H9 (cell line): ENCODE results near the gene MAPKAPK3. TPM values are rescaled to one million over a fixed set of nuclear protein-coding genes. Genes with fewer than 3 reads are reported as not detected.

Experiments
- DNase-seq: peaks from one replicate; pipeline ENCODE4 v3.0.0-alpha.2; 2017
- H2AFZ ChIP-seq: one replicate; pipeline ENCODE4 v1.6.1; 2013; ENCODE audit warnings: mild to moderate bottlenecking, low read length, control low read depth, moderate library complexity
- H2AK5ac ChIP-seq: 2 replicates; pipeline ENCODE4 v1.6.1; 2013; ENCODE audit warnings: low read length, control low read depth, mixed read lengths; ENCODE audit not compliant: insufficient read length
- H2BK120ac ChIP-seq: one replicate; pipeline ENCODE4 v1.6.1; 2013; ENCODE audit warnings: low read depth, mild to moderate bottlenecking, low read length, control low read depth, inconsistent platforms; ENCODE audit not compliant: poor library complexity, severe bottlenecking
- H2BK12ac ChIP-seq: 2 replicates; pipeline ENCODE4 v1.6.1; 2013; ENCODE audit warnings: low read length, control low read depth, mixed read lengths, low read depth; ENCODE audit not compliant: insufficient read length
- H2BK15ac ChIP-seq: 2 replicates; pipeline ENCODE4 v1.6.1; 2013; ENCODE audit warnings: low read depth, low read length, control low read depth
- H2BK20ac ChIP-seq: one replicate; pipeline ENCODE4 v1.6.1; 2013; ENCODE audit warnings: low read depth, mild to moderate bottlenecking, low read length, control low read depth, inconsistent platforms; ENCODE audit not compliant: poor library complexity, severe bottlenecking
- H2BK5ac ChIP-seq: 2 replicates; pipeline ENCODE4 v1.6.1; 2013; ENCODE audit warnings: low read length, control low read depth, mixed read lengths; ENCODE audit not compliant: insufficient read length
- H3K14ac ChIP-seq: 2 replicates; pipeline ENCODE4 v1.6.1; 2013; ENCODE audit warnings: low read length, control low read depth; ENCODE audit not compliant: insufficient read depth
- H3K18ac ChIP-seq: 2 replicates; pipeline ENCODE4 v1.6.1; 2013; ENCODE audit warnings: low read depth, mild to moderate bottlenecking, mixed read lengths, low read length, control low read depth; ENCODE audit not compliant: insufficient read length
- H3K23ac ChIP-seq: 2 replicates; pipeline ENCODE4 v1.6.1; 2013; ENCODE audit warnings: low read length, control low read depth, mixed read lengths, low read depth; ENCODE audit not compliant: insufficient read length
- H3K23me2 ChIP-seq: 2 replicates; pipeline ENCODE4 v1.6.1; 2013; ENCODE audit warnings: low read depth, mild to moderate bottlenecking, mixed read lengths, low read length, control low read depth; ENCODE audit not compliant: insufficient read length, poor library complexity, severe bottlenecking
- H3K27ac ChIP-seq: 2 replicates; pipeline ENCODE4 v1.5.1; 2013; ENCODE audit warnings: low read length, control low read depth, mixed read lengths, low read depth; ENCODE audit not compliant: insufficient read length
- H3K27me3 ChIP-seq: 2 replicates; pipeline ENCODE4 v1.6.1; 2013; ENCODE audit warnings: low read length, control low read depth, inconsistent platforms; ENCODE audit not compliant: insufficient read depth
- H3K4ac ChIP-seq: 2 replicates; pipeline ENCODE4 v1.6.1; 2013; ENCODE audit warnings: low read depth, mild to moderate bottlenecking, control low read depth, inconsistent platforms, low read length, moderate library complexity
- H3K4me1 ChIP-seq: 2 replicates; pipeline ENCODE4 v1.6.1; 2013; ENCODE audit warnings: low read length, control low read depth, inconsistent platforms; ENCODE audit not compliant: insufficient read depth
- H3K4me2 ChIP-seq: 2 replicates; pipeline ENCODE4 v1.6.1; 2013; ENCODE audit warnings: low read length, control low read depth, mixed read lengths; ENCODE audit not compliant: insufficient read length, insufficient read depth
- H3K56ac ChIP-seq: 2 replicates; pipeline ENCODE4 v1.6.1; 2013; ENCODE audit warnings: low read depth, mild to moderate bottlenecking, mixed read lengths, low read length, control low read depth; ENCODE audit not compliant: insufficient read length
- H3K79me1 ChIP-seq: 2 replicates; pipeline ENCODE4 v1.6.1; 2013; ENCODE audit warnings: low read depth, mild to moderate bottlenecking, moderate library complexity, low read length, control low read depth, inconsistent platforms; ENCODE audit not compliant: insufficient read depth, poor library complexity, severe bottlenecking
- H3K79me2 ChIP-seq: 2 replicates; pipeline ENCODE4 v1.6.1; 2013; ENCODE audit warnings: low read length, control low read depth, inconsistent platforms; ENCODE audit not compliant: insufficient read depth
- H3K9ac ChIP-seq: 2 replicates; pipeline ENCODE4 v1.6.1; 2013; ENCODE audit warnings: low read length, control low read depth, mixed read lengths; ENCODE audit not compliant: insufficient read length; ENCODE audit errors: extremely low read depth
- H3K9me3 ChIP-seq: one replicate; pipeline ENCODE4 v1.6.1; 2013; ENCODE audit warnings: low read depth, low read length, inconsistent platforms; ENCODE audit not compliant: control insufficient read depth
- H3T11ph ChIP-seq: one replicate; pipeline ENCODE4 v1.6.1; 2013; ENCODE audit warnings: mild to moderate bottlenecking, low read length, control low read depth, inconsistent platforms
- H4K20me1 ChIP-seq: one replicate; pipeline ENCODE4 v1.6.1; 2013; ENCODE audit not compliant: control insufficient read depth, insufficient read length, insufficient read depth
- H4K5ac ChIP-seq: 2 replicates; pipeline ENCODE4 v1.6.1; 2013; ENCODE audit warnings: low read depth, mild to moderate bottlenecking, mixed read lengths, low read length, control low read depth; ENCODE audit not compliant: insufficient read length
- H4K8ac ChIP-seq: replicated peaks from 2 replicates; pipeline ENCODE4 v1.6.1; 2013; ENCODE audit warnings: low read length, control low read depth, mixed read lengths, low read depth; ENCODE audit not compliant: insufficient read length
- H4K91ac ChIP-seq: 2 replicates; pipeline ENCODE4 v1.6.1; 2013; ENCODE audit warnings: low read depth, mild to moderate bottlenecking, moderate library complexity, mixed read lengths, low read length, control low read depth; ENCODE audit not compliant: insufficient read length
- H3K27ac Mint-ChIP-seq, 3 experiments: 2 replicates in 2 of 3; 3 replicates in 1 of 3; pipeline ENCODE4 v1.8.0; 2020 to 2021; ENCODE audit warnings: mixed read lengths in 3 of 3, mild to moderate bottlenecking in 1 of 3, moderate library complexity in 1 of 3
- H3K27me3 Mint-ChIP-seq: 2 replicates; pipeline ENCODE4 v1.8.0; 2021; ENCODE audit warnings: low read depth, mild to moderate bottlenecking, moderate library complexity, mixed read lengths
- H3K36me3 Mint-ChIP-seq, 3 experiments: 2 replicates in 2 of 3; 3 replicates in 1 of 3; pipeline ENCODE4 v1.8.0; 2020 to 2021; ENCODE audit warnings: low read depth in 3 of 3, mixed read lengths in 3 of 3; ENCODE audit not compliant: insufficient read depth in 1 of 3
- H3K4me1 Mint-ChIP-seq, 2 experiments: 2 replicates each; pipeline ENCODE4 v1.8.0; 2020; ENCODE audit warnings: mixed read lengths in 2 of 2
- H3K4me3 Mint-ChIP-seq, 2 experiments: 2 replicates in 1 of 2; 3 replicates in 1 of 2; pipeline ENCODE4 v1.8.0; 2020 to 2021; ENCODE audit warnings: mild to moderate bottlenecking in 2 of 2, mixed read lengths in 2 of 2, moderate library complexity in 1 of 2
- H3K9me3 Mint-ChIP-seq, 2 experiments: 2 replicates in 1 of 2; 3 replicates in 1 of 2; pipeline ENCODE4 v1.8.0; 2020; ENCODE audit warnings: mild to moderate bottlenecking in 2 of 2, mixed read lengths in 2 of 2, moderate library complexity in 1 of 2
- WGBS: extraction: QIAGEN DNeasy Blood & Tissue Kit; methylation state at CpG from one replicate; pipeline ENCODE4 v1.1.7; 2013; ENCODE audit warnings: missing lambda C conversion rate, low lambda C conversion rate, mixed read lengths; ENCODE audit not compliant: insufficient read length; ENCODE audit errors: extremely low coverage; 5-methylcytosine and 5-hydroxymethylcytosine counted together
- total RNA-seq: library from RNA; stranded (reverse); gene quantifications from 2 replicates; pipeline ENCODE4 v1.2.1, GENCODE V29; 2021
- TF ChIP-seq, protein P1 (sequence below): fragments of 200-600 bp; sonication (generic); conservative IDR thresholded peaks from 3 replicates; pipeline ENCODE4 v1.8.0; 2021; ENCODE audit warnings: antibody characterized with exemption, mild to moderate bottlenecking

Gene MAPKAPK3
- total RNA-seq, 1 experiment from 2014 or later, result 57.9 TPM

DNA sequence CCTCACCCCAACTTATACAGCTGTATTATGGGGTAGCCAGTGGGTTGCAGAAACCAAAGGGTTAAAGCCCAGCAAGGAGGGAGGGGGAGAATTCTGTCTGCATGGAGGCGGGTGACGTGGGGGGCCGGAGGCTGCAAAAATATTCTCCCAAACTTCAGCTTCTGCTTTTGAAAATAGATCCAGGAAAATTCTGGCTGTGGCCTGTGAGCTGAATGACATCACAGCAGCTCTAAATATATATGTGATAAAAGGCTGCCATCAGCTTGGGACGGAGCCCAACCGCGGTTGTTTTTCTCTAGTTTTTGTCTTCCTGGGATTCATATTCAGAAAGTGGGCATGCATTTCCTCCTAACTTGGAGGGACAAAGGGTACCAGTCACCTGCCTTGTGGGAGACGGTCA lies 27.6 kb downstream of the MAPKAPK3 start:
- H3K4ac ChIP-seq, result no peak overlapping the region
- no peak overlapping the region for H3K56ac ChIP-seq
- H2AFZ ChIP-seq, result no peak overlapping the region
- no peaks in the 10 kb centered on the region for H3K9me3 ChIP-seq
- H2BK12ac ChIP-seq, result no peak overlapping the region
- no peak for DNase-seq
- TF ChIP-seq, protein P1, sequence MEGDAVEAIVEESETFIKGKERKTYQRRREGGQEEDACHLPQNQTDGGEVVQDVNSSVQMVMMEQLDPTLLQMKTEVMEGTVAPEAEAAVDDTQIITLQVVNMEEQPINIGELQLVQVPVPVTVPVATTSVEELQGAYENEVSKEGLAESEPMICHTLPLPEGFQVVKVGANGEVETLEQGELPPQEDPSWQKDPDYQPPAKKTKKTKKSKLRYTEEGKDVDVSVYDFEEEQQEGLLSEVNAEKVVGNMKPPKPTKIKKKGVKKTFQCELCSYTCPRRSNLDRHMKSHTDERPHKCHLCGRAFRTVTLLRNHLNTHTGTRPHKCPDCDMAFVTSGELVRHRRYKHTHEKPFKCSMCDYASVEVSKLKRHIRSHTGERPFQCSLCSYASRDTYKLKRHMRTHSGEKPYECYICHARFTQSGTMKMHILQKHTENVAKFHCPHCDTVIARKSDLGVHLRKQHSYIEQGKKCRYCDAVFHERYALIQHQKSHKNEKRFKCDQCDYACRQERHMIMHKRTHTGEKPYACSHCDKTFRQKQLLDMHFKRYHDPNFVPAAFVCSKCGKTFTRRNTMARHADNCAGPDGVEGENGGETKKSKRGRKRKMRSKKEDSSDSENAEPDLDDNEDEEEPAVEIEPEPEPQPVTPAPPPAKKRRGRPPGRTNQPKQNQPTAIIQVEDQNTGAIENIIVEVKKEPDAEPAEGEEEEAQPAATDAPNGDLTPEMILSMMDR, result no peak
- no peak overlapping the region for H2BK5ac ChIP-seq
- H3K79me1 ChIP-seq, result no peaks in the 10 kb centered on the region
- Mint-ChIP-seq H3K27me3 (no peaks in the 10 kb centered on the region), H3K4me1 (peaks cover 24 to 26% of the 10 kb centered on the region in 2 experiments), H3K4me3 (no peak overlapping the region), H3K9me3 (no peaks in the 10 kb centered on the region), H3K36me3 (peaks cover 10 to 37% (median 31%) of the 10 kb centered on the region in 3 experiments; a peak in 6 of 7 replicates), H3K27ac (no peak overlapping the region)
- no peak overlapping the region for H3K27ac ChIP-seq
- no peak overlapping the region for H2AK5ac ChIP-seq
- no peak overlapping the region for H4K5ac ChIP-seq
- H4K20me1 ChIP-seq, result no peaks in the 10 kb centered on the region
- H2BK15ac ChIP-seq, result no peak overlapping the region
- H3K4me1 ChIP-seq, result no peaks in the 10 kb centered on the region
- H4K8ac ChIP-seq, result no peak overlapping the region
- WGBS, result no CpG with 5 or more reads among the region's 7 CpGs
- no peak overlapping the region for H3K18ac ChIP-seq
- H2BK120ac ChIP-seq, result no peak overlapping the region
- H4K91ac ChIP-seq, result no peak overlapping the region
- no peaks in the 10 kb centered on the region for H3K79me2 ChIP-seq
- H3K27me3 ChIP-seq, result no peaks in the 10 kb centered on the region
- H3K23ac ChIP-seq, result no peak overlapping the region
- H3K4me2 ChIP-seq, result no peak overlapping the region
- H3K14ac ChIP-seq, result no peak overlapping the region
- no peak overlapping the region for H3T11ph ChIP-seq
- H2BK20ac ChIP-seq, result no peak overlapping the region
- H3K9ac ChIP-seq, result no peak overlapping the region
- H3K23me2 ChIP-seq, result no peaks in the 10 kb centered on the region
